Measurements from ENCODE around the gene POLR2C.
A peak's percentile ranks its signal among the peaks of the same experiment; 100 is the strongest.
"Not testable (repeated sequence)": the region's sequence is repeated elsewhere in the genome, so short reads cannot be mapped to it uniquely, and the experiment has no call there.

POLR2C gene

GRCh38 chr16:57434003-57434402, 28.5 kb upstream of the POLR2C start:
- TF ChIP-seq ZFX (IDR thresholded peaks at IDR 0.05), result no peak
- no peak for TF ChIP-seq CTCF (conservative IDR thresholded peaks at IDR 0.05)
- H3K27ac ChIP-seq, result no peak overlapping the region

- no peak overlapping the region for H3K27ac ChIP-seq
- TF ChIP-seq CTCF (conservative IDR thresholded peaks at IDR 0.05) (no peak), ZFX (IDR thresholded peaks at IDR 0.05) (no peak)
Measured at GRCh38 chr16:57435838-57436237, 26.6 kb upstream of the POLR2C start.

- H3K27ac ChIP-seq, result not testable (repeated sequence)
Measured at GRCh38 chr16:57439947-57440346, 22.5 kb upstream of the POLR2C start.

GRCh38 chr16:57440551-57440950, 21.9 kb upstream of the POLR2C start:
- H3K27ac ChIP-seq, result not testable (repeated sequence)

- no peak overlapping the region for H3K27ac ChIP-seq
- TF ChIP-seq CTCF (conservative IDR thresholded peaks at IDR 0.05), result no peak
- TF ChIP-seq ZFX (IDR thresholded peaks at IDR 0.05), result no peak
Measured at GRCh38 chr16:57444711-57445110, 17.8 kb upstream of the POLR2C start.

GRCh38 chr16:57445510-57445909, 17.0 kb upstream of the POLR2C start:
- no peak for TF ChIP-seq ZFX (IDR thresholded peaks at IDR 0.05)
- no peak for TF ChIP-seq CTCF (conservative IDR thresholded peaks at IDR 0.05)
- H3K27ac ChIP-seq, result no peak overlapping the region

GRCh38 chr16:57446531-57447185, 15.8 kb upstream of the POLR2C start:
- peak overlapping the region; percentile 99 for H3K27ac ChIP-seq
- TF ChIP-seq CTCF (conservative IDR thresholded peaks at IDR 0.05) (no peak), ZFX (IDR thresholded peaks at IDR 0.05) (peak; percentile 49)

GRCh38 chr16:57447186-57447962, 15.1 kb upstream of the POLR2C start, which contains the start of the genes CIAPIN1 and COQ9:
Gene CIAPIN1, minus strand, starts transcription at chr16:57447385. Its CDS starts 6,457 bp downstream, at chr16:57440928.
Gene COQ9, plus strand, starts transcription at chr16:57447479. Its CDS starts 27 bp downstream, at chr16:57447506.
- TF ChIP-seq ZFX (IDR thresholded peaks at IDR 0.05) (peak; percentile 61), CTCF (conservative IDR thresholded peaks at IDR 0.05) (no peak)

More at GRCh38 chr16:57447186-57447962, 15.1 kb upstream of the POLR2C start, which contains the start of the genes CIAPIN1 and COQ9:
- peak within 1 kb of the TSS; percentile 99 for H3K27ac ChIP-seq
